ENCODE measurements around the gene PMVK. TPM values are rescaled to one million over a fixed set of nuclear protein-coding genes. Genes with fewer than 3 reads are reported as not detected.

The PMVK gene
- total RNA-seq, 2 experiments from 2014 or later: 40.7 to 41.8 TPM

DNA sequence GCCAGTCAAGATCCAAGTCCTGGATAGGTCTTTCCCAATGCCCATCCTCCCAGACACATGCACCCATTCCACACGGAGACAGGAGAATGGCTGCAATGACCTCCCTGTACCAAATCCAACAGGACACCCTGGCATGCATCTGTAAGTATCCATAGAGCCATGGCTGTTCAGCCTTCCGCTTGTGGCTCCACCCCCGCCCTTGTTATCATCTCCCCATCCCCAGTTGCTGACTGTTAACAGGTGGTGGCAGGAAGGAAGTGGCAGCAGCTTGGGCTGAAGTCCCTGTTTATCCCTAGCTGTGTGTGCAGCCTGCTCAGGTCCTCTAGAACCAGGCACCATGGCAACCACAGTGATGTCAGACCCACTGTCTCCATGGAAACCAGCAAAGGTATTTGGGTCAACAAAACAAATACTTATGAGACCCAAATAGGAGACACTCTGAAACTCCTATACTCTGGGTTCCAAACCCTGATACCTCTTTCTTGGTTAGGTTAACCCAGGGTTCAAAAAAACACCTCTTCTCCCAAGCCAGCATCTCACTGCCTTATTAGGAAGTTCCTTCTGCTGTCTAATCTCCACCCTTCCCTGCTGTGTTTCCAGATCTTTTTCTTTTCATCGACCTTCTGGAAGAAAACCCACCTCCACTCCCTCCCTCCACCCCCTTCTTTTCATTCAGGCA is 18.7 kb upstream of the PMVK start:
- Mint-ChIP-seq H3K36me3 (ENCODE audit: low read depth) (peaks cover 59% of the 10 kb centered on the region), H3K4me1 (peaks cover 85% of the 10 kb centered on the region), H3K9me3 (no peaks in the 10 kb centered on the region), H3K27me3 (no peaks in the 10 kb centered on the region), H3K27ac (peak overlapping the region; percentile 97), H3K4me3 (peak overlapping the region; percentile 96)
- ChIA-PET CTCF (interaction anchor here (0.7 to 2.9 kb wide), 15 partner anchors 10 to 396 kb away, joined by 3 to 27 read pairs (median 4); partner anchors contain the start of genes ADAM15, KRTCAP2, PMVK and SHC1), POLR2A (interaction anchor here (0.9 to 3.2 kb wide), 16 partner anchors 9 to 613 kb away, joined by 3 to 46 read pairs (median 4); partner anchors contain the start of genes CKS1B, FLAD1 and SHC1)
- peak; percentile 95 for DNase-seq

DNA sequence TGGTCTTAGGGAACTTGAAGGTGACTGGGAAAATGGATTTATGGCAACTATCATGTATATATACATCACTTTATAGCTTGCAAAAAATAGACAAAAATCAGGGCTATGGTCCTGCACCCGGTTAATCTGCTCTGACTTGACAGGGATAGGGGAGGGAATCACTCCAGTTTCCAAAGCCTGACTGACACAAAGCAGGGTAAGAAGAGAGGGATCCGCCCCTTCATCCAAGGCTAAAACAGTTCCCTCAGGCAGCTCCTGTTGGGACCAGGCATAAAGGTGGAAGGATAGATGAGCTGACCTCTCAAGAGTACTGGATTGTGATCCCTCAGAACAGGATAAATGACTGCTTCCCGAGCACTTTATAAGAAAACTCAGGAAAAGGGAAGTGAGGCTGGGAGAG is 18.0 kb upstream of the PMVK start:
- Mint-ChIP-seq H3K27ac (peak overlapping the region; percentile 97), H3K4me3 (peak overlapping the region; percentile 96), H3K27me3 (no peaks in the 10 kb centered on the region), H3K4me1 (peaks cover 81% of the 10 kb centered on the region), H3K36me3 (ENCODE audit: low read depth) (peaks cover 57% of the 10 kb centered on the region), H3K9me3 (no peaks in the 10 kb centered on the region)
- CTCF ChIA-PET: interaction anchor here (0.8 to 2.9 kb wide), 7 partner anchors 12 to 96 kb away, joined by 3 to 27 read pairs (median 9); partner anchors contain the start of genes ADAM15 and PMVK
- no peak for DNase-seq
- POLR2A ChIA-PET: interaction anchor here (1.1 to 3.5 kb wide), 12 partner anchors 7 to 612 kb away, joined by 3 to 46 read pairs (median 10); partner anchors contain the start of genes CKS1B, FLAD1, PYGO2 and SHC1

DNA sequence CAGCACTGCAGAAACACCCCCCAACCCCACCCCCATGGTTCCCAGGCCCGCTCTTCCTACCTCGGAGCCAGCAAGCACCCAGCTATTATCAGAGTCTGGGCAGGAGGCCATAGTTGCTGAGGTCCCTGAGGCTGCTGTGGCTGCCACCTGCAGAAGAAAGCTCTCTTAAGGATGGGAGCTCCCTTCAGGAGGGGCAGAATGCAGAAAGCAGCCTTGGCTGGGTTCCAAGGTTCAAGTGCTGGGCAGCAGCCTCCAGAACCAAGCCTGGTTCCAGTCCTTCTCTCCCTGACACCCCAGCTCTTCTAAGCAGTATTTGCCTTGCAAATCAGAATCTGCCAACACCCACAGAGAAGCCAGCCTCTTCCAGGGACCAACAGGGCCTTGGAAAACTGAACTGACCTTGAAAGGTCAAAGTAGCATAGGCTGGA is 17.1 kb upstream of the PMVK start:
- no peak for DNase-seq
- H3K4me1 Mint-ChIP-seq: peaks cover 81% of the 10 kb centered on the region
- H3K27me3 Mint-ChIP-seq: no peaks in the 10 kb centered on the region
- ChIA-PET CTCF (interaction anchor here (2.5 kb wide), 1 partner anchor 63 kb away, joined by 27 read pairs; no protein-coding TSS in a partner anchor), POLR2A (interaction anchor here (1.1 to 3.5 kb wide), 7 partner anchors 8 to 65 kb away, joined by 3 to 26 read pairs (median 6); partner anchors contain the start of genes PYGO2 and SHC1)
- peak overlapping the region; percentile 97 for H3K27ac Mint-ChIP-seq
- peaks cover 62% of the 10 kb centered on the region for H3K36me3 Mint-ChIP-seq (ENCODE audit: low read depth)
- H3K4me3 Mint-ChIP-seq: peak overlapping the region; percentile 96
- no peaks in the 10 kb centered on the region for H3K9me3 Mint-ChIP-seq

DNA sequence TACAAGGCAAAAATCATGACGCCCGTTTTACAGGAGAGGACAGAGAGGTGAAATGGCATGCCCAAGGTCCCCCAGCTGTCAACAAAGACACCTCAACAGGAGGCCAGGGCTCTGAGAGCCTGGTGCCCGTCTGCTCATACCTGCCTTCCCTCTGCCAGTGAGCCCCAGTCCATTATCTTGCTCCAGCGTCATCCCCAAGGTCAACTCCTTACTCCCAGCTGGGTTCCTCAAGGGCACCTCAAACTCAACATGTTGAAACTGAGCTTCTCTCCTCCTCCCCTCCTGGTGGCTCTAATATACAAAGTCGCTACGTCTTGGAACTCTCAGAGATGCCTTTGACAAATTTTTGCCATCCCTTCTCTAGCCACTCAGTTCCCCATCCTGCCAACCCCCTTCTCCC is 16.1 kb upstream of the PMVK start:
- H3K4me3 Mint-ChIP-seq: peak overlapping the region; percentile 96
- H3K4me1 Mint-ChIP-seq: peaks cover 78% of the 10 kb centered on the region
- no peaks in the 10 kb centered on the region for H3K27me3 Mint-ChIP-seq
- POLR2A ChIA-PET: interaction anchor here (0.9 to 3.5 kb wide), 10 partner anchors 9 to 344 kb away, joined by 3 to 21 read pairs (median 4); partner anchors contain the start of genes CKS1B, FLAD1 and PYGO2
- CTCF ChIA-PET: interaction anchor here (0.7 to 1.6 kb wide), 6 partner anchors 14 to 393 kb away, joined by 3 to 10 read pairs (median 4); partner anchors contain the start of genes CKS1B and PMVK
- H3K9me3 Mint-ChIP-seq: no peaks in the 10 kb centered on the region
- peak overlapping the region; percentile 97 for H3K27ac Mint-ChIP-seq
- DNase-seq: no peak
- H3K36me3 Mint-ChIP-seq (ENCODE audit: low read depth): peaks cover 58% of the 10 kb centered on the region

DNA sequence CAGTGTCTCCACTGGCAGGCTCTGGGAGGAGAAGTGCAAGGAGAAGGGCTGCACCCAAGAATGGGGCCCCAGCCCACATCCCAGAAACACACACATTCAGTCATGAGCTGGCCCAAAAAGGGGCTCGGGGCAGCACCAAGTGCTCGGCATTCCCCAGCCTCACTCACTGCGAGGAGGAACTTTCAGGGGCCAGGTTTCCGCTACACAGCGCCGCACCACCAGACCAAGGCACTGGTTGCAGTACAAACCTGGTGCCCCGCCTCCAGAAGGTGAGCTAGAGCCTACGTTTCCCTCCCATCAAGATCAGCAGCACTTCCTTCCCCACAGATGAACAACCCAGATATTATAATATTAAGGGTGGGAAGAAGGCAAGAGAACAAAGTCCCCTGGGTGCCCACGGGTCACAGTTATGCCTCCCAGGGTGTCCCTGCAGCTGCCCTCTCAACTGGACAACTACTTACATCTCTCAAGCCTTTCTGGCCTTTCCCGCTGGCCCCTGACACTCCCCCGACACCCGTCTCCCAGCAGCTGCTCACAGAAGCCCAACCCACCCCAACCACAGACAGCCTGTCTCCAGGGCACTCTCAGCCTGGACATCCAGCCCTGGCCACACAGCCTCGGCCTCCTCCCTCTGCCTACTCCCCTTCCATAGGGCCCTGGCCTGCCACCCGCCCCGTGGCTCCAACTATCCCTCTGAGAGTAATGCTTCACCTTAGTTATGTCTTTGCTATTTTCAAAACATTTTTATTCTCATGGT is 15.6 kb upstream of the PMVK start:
- H3K4me1 Mint-ChIP-seq: peaks cover 73% of the 10 kb centered on the region
- H3K27me3 Mint-ChIP-seq: no peaks in the 10 kb centered on the region
- peaks cover 60% of the 10 kb centered on the region for H3K36me3 Mint-ChIP-seq (ENCODE audit: low read depth)
- peak; percentile 69 for DNase-seq
- no peaks in the 10 kb centered on the region for H3K9me3 Mint-ChIP-seq
- peak overlapping the region; percentile 97 for H3K27ac Mint-ChIP-seq
- POLR2A ChIA-PET: interaction anchor here (0.9 to 3.5 kb wide), 9 partner anchors 9 to 343 kb away, joined by 3 to 21 read pairs (median 4); partner anchors contain the start of genes CKS1B, FLAD1 and PYGO2
- CTCF ChIA-PET: interaction anchor here (0.7 to 1.7 kb wide), 9 partner anchors 15 to 393 kb away, joined by 3 to 10 read pairs (median 4); partner anchors contain the start of genes CKS1B, FLAD1 and PMVK
- H3K4me3 Mint-ChIP-seq: peak overlapping the region; percentile 96

DNA sequence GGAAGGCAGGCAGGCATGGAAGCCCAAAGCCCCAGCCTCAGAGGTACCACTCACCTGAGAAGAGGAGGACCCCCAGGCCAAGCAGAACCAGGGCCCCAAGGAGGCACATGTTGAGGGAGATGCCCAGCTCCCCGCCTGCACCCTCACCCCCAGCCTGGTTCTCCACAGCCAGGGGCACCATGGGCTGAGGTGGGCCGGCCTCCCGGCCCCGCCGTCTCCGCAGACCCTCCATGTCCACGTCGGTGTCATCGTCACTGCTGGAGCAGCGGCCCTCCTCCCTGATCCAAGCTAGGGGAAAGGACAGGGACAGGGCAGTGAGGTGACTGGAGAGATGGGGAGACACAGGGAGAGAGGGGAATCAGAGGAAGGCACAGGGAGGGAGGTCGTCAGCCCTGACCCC is 11.6 kb upstream of the PMVK start:
- no peaks in the 10 kb centered on the region for H3K27me3 Mint-ChIP-seq
- CTCF ChIA-PET: no interaction called here
- H3K27ac Mint-ChIP-seq: no peak overlapping the region
- POLR2A ChIA-PET: interaction anchor here (1.3 to 1.5 kb wide), 3 partner anchors 10 to 25 kb away, joined by 3 to 4 read pairs (median 3); partner anchors contain the start of gene PMVK
- H3K36me3 Mint-ChIP-seq (ENCODE audit: low read depth): peaks cover 59% of the 10 kb centered on the region
- H3K4me3 Mint-ChIP-seq: no peak overlapping the region
- no peaks in the 10 kb centered on the region for H3K9me3 Mint-ChIP-seq
- DNase-seq: no peak
- H3K4me1 Mint-ChIP-seq: peaks cover 59% of the 10 kb centered on the region

DNA sequence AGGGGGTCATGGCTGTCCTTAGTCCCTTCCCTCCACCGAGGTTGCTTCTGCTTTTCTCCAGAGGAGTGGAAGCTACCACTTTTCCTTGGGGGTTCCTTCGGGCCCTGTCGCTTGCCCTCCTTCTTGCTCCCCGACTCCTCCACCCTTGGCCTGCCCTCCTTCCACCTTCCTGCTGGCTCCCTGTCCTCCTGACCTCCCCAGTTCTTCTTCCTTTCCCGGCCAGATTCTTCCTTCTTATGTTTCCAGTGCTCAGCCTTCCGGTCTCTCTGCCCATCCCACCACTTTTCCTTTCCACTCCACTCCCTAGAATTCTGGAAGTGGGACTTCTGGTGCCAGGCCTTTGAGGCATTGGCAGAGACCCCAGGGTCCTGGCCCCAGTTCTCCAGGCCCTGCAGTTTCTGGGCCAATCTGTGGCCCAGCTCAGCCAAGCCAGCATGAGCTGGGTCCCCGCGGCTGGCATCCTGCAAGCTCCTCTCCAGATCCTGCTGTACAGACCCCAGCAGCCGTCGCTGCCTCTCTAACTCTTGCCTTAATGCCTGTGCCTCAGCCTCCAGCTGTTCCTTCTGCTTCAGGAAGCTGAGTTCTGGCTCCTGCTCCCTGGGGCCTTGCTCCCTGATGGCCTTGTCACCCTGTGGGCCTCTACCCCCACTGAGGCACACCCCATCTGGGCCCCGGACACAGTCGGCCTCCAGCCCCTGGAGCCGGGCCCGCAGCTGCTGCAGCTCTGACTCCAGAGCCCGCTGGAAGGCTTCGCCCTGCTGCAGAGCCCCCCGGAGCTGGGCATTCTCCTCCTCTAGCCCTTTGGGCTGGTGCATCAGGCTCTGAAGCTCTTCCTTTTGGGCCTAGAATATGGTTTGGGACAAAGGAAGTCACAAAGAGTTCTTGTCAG is 9.7 kb upstream of the PMVK start:
- Mint-ChIP-seq H3K27ac (no peak overlapping the region), H3K9me3 (no peaks in the 10 kb centered on the region), H3K36me3 (ENCODE audit: low read depth) (peaks cover 43% of the 10 kb centered on the region), H3K4me3 (no peak overlapping the region), H3K4me1 (peaks cover 59% of the 10 kb centered on the region), H3K27me3 (no peaks in the 10 kb centered on the region)
- no peak for DNase-seq
- ChIA-PET CTCF (interaction anchor here (0.5 to 1.2 kb wide), 6 partner anchors 10 to 387 kb away, joined by 3 read pairs; partner anchors contain the start of gene PBXIP1), POLR2A (interaction anchor here (1.1 to 2.6 kb wide), 6 partner anchors 9 to 104 kb away, joined by 3 to 17 read pairs (median 4); partner anchors contain the start of genes CKS1B and PMVK)

DNA sequence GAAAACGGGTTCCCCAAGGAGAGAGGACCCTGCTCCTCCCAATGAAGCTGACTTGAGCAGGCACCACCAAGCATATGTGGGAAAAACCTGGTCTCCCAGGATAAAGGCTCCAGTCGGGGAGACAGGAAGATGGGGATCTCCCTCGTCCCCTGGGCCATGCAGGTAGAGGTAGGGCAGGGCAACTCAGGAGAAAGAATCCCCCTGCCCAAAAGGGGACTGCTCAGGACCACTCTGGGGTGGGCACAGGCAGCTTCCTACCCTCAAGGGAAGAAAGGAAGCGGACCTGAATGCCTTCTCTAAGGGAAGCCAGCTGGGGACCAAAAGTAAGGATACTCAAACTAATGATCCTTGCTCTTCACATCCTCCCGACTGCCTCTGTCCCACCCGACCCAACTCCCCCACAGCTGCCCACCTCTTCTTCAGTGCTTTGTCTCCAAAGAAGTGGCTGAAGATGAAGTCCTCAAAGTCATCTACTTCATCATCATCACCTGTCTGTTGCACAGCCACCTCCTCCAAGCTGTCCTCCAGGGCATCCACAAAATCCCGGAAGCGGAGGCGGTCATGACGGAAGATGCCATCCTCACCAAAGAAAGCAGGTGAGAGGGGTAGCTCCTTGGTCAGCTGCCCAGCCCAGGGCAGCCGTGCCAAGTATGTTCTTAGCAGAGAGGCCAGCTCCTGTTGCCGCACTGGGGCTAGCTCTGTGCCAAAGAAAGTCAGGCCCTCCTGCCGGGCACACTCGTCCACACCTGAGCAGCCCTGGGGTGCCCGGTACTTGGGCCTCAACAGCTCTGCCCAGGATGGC is 8.8 kb upstream of the PMVK start:
- ChIA-PET POLR2A (interaction anchor here (1.1 to 2.6 kb wide), 6 partner anchors 9 to 105 kb away, joined by 3 to 17 read pairs (median 4); partner anchors contain the start of genes CKS1B and PMVK), CTCF (interaction anchor here (0.8 to 1.4 kb wide), 5 partner anchors 10 to 386 kb away, joined by 3 to 4 read pairs (median 3); partner anchors contain the start of genes PBXIP1 and SHC1)
- Mint-ChIP-seq H3K27ac (no peak overlapping the region), H3K9me3 (no peaks in the 10 kb centered on the region), H3K36me3 (ENCODE audit: low read depth) (peaks cover 41% of the 10 kb centered on the region), H3K4me3 (no peak overlapping the region), H3K4me1 (peaks cover 59% of the 10 kb centered on the region), H3K27me3 (no peaks in the 10 kb centered on the region)
- DNase-seq: no peak

DNA sequence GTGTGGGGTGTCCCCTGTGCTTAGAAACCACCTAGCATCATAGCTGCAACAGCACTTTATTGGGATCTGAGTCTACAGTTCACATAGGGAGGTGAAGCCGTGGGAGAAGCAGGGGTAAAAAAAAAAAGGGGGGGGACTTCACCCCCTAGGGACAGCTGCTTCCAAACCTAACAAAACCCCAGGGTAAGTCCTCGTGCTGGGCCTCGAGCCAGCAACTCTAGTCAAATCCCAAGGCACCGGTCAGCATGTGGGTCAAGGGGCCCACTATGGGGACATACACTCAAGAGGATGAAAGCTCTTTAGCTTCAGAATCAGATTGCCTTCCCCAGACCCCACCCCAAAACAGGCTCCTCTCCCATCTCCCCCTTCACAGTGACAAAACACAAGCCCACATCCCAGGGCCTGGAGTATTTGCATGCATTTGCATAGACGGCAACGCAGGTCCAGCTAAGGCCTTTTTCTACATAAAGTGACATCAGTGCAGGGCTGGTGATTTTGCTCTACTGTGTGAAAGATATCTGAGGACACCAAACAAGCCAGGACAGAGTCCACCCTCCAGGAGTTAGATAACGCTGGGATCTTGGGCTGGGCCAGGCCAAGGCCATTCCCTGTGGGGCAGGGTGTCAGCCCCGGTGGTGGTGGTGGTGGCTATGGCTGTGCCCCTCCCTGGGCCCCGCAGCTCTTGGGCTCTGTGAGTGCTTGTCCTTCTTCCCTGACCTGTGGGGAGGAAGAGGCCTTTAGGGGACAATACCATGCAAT is 8.1 kb upstream of the PMVK start:
- POLR2A ChIA-PET: interaction anchor here (0.8 to 2.6 kb wide), 5 partner anchors 8 to 320 kb away, joined by 3 to 17 read pairs (median 4); partner anchors contain the start of gene PMVK
- no peak overlapping the region for H3K4me3 Mint-ChIP-seq
- no peaks in the 10 kb centered on the region for H3K27me3 Mint-ChIP-seq
- no peaks in the 10 kb centered on the region for H3K9me3 Mint-ChIP-seq
- peaks cover 39% of the 10 kb centered on the region for H3K36me3 Mint-ChIP-seq (ENCODE audit: low read depth)
- CTCF ChIA-PET: interaction anchor here (0.6 to 1.7 kb wide), 14 partner anchors 9 to 465 kb away, joined by 3 to 11 read pairs (median 3); partner anchors contain the start of gene SHC1
- peak overlapping the region; percentile 96 for H3K27ac Mint-ChIP-seq
- DNase-seq: no peak
- H3K4me1 Mint-ChIP-seq: peaks cover 62% of the 10 kb centered on the region

DNA sequence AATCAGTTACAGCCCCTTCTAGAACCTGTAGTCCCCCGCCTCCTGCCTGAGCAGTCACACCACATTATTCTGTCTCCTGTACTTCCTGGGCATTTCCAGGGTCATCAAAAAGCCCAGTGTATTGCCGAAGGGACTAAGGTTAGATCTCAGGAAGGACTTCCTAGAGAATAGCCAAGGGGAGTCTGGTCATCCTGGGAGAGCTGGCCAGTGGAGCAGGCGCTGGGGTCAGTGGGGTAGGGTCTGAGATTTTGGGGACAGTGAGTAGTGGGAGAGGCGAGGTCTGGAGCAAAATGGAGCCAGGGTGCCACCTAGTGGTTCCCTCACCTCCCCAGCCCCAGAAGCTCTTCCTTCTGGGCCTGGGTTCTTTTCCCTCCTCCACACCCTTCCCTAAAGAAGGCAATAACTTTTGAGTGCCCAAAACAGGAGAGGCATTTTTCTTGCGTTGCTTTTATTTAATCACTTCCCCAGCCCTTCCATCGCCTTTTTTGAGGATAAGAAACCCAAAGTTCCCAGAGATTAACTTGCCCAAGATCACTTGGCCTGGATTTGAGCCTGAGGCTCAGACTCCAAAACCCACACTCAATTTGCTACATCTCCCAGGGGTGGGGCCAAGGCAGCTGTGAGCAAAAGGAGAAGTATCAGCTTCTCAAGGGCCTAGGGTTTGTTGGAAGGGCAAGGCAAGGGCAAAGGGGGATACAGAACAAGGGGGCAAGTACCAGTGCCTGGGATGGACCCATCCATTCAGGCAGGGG is 7.3 kb upstream of the PMVK start:
- no peaks in the 10 kb centered on the region for H3K9me3 Mint-ChIP-seq
- peaks cover 67% of the 10 kb centered on the region for H3K4me1 Mint-ChIP-seq
- peaks cover 34% of the 10 kb centered on the region for H3K36me3 Mint-ChIP-seq (ENCODE audit: low read depth)
- H3K4me3 Mint-ChIP-seq: peak overlapping the region; percentile 63
- H3K27me3 Mint-ChIP-seq: no peaks in the 10 kb centered on the region
- POLR2A ChIA-PET: interaction anchor here (0.8 to 1.4 kb wide), 3 partner anchors 7 to 320 kb away, joined by 3 to 4 read pairs (median 3); partner anchors contain the start of gene PMVK
- peak; percentile 53 for DNase-seq
- H3K27ac Mint-ChIP-seq: peak overlapping the region; percentile 96
- CTCF ChIA-PET: interaction anchor here (0.7 to 1.7 kb wide), 12 partner anchors 16 to 512 kb away, joined by 3 to 11 read pairs (median 4); partner anchors contain the start of gene SHC1

Measured in activated CD4-positive, alpha-beta memory T cell treated with anti-CD3 and anti-CD28 coated beads, Interleukin-2, amount 10 ng/mL, durations not matched to agents 7 days and 5 days (primary cell).